GM10266 (cell line): Measurements from ENCODE around the gene COTL1.

Source experiments
- DNase-seq: peaks from one replicate; pipeline ENCODE4 v3.0.0; 2012; ENCODE audit errors: extremely low spot score
- TF ChIP-seq, protein P1 (sequence below): IDR thresholded peaks from 2 replicates; pipeline ENCODE4 v1.5.1; 2012; ENCODE audit warnings: mild to moderate bottlenecking, low read depth; ENCODE audit not compliant: control insufficient read depth, insufficient read depth; ENCODE audit errors: missing control alignments

Gene COTL1

DNA sequence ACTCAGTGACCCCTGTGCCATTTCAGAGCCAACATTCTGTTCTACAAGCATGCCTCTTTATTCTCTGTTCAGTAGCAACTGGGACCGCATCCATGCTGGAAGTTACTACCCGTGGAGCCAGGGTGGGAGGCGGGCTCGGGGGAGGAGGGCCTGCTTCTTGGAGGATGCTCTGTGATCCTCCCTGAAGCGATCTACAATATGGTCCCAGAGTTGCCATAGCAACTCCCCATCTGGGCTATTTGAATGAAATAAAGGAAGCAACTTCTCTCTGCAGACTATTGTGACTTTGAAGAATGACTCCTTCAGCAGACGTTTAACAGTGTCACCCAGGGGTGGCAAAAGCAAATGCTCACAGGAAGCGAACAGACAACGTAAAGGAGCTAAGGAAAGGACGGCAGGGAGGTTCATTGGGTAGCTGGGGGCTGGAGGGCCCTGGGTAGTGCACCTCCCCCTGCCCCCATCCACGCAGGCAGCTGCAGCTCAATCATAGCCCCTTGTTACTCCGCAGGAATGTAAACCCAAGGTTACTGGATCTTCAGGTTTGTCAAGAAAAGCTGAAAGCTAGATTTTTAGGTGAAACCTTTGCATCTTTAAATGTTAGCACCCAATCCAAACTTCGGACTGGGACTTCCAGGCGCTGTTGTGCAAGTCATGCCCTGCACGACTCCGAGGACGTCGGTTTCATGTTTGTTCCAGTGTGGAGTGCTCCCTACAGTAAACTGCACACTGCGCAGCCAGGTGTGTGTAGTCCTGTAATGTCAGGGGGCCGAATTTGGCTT is 62.3 kb downstream of the COTL1 start:
- TF ChIP-seq, protein P1, sequence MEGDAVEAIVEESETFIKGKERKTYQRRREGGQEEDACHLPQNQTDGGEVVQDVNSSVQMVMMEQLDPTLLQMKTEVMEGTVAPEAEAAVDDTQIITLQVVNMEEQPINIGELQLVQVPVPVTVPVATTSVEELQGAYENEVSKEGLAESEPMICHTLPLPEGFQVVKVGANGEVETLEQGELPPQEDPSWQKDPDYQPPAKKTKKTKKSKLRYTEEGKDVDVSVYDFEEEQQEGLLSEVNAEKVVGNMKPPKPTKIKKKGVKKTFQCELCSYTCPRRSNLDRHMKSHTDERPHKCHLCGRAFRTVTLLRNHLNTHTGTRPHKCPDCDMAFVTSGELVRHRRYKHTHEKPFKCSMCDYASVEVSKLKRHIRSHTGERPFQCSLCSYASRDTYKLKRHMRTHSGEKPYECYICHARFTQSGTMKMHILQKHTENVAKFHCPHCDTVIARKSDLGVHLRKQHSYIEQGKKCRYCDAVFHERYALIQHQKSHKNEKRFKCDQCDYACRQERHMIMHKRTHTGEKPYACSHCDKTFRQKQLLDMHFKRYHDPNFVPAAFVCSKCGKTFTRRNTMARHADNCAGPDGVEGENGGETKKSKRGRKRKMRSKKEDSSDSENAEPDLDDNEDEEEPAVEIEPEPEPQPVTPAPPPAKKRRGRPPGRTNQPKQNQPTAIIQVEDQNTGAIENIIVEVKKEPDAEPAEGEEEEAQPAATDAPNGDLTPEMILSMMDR, result no peak
- DNase-seq, result no peak

DNA sequence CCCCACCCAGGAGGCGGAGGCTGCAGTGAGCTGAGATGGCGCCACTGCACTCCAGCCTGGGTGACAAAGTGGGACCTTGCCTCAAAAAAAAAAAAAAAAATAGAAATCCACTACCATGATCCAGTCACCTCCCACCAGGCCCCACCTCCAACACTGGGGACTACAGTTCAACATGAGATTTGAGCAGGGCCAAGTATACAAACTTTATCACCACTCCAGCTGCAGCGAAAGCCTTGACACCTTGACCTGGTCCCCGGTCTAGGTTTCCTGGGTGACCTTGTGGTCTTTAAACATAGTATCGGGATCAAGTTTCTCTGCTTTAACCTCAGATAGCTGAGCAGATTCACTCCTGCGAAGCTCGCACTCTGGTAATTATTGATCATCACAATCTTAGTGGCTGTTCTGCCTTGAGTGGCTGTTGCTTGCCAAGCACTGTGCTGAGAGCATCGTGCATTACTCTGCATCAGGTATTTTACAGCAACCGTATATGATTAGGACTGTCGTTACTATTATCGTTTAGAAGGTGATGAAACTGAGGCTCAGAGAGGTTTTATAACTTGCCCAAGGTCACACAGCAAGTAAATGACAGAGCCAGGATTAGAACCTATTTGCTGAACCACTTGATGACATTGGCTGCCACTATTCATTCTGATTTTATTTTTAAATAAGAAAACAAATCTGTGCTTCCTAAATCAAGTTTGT is 63.1 kb downstream of the COTL1 start:
- TF ChIP-seq, protein P1, result no peak
- DNase-seq, result no peak

DNA sequence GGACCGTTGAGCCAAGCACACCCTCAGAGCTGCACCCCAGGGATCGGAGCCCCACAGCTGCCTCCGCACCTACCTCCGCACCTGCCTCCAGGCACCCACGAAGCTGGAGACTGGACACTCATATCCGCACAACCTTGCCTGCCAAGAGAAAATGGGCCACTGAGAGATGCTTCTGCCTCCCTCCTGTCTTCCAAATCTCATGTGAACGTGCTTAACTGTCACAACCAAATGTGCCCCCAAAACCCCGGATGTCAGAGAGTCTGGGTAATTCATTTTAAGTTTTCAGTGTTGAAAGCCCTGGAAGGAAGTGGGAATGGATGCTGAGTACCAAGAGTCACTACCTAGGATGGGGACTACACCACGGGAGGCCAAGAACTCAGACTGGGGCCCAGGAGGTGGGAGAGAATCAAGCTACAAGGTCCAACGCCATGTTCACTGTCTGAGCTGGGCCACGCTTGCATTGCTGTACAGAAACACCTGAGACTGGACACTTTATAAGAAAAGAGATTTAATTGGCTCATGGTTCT is 63.9 kb downstream of the COTL1 start:
- no peak for DNase-seq
- TF ChIP-seq, protein P1, result no peak

DNA sequence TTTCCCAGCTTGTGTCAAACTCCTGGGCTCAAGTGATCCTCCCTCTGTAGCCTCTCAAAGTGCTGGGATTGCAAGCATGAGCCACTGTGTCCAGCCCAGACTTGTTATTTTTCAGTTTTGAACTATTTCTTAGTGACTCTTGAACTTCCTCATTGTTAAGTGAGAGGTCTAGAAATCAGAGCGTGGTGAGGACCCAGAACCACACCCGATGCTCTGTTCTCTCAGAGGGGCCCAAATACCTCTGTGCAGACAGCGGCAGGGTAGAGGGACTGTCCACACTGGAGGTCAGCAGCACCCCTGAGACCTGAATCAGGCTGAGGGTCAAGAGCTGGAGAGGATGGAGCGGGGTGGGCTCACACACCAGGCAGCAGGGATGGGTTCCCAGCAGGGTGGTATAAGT is 65.7 kb downstream of the COTL1 start:
- TF ChIP-seq, protein P1, result no peak
- DNase-seq, result no peak

DNA sequence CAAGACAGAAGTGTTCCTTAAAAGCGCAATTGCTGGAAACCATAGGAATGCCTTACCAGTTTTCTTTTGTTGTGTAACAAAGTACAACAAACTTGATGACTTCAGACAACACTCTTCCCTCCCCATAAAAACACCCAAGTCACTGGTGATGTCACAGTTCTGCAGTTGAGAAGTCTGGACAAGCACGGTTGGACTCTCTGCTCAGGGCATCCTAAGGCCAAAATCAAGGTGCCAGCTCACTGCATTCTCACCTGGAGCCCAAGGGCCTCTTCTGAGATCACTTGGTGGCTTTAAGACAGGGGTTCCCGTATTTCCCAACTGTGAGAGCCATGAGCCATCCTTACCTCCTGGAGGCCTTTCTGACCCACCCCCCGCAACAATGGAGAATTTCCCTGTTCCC is 67.8 kb downstream of the COTL1 start:
- DNase-seq, result no peak
- TF ChIP-seq, protein P1, result no peak

DNA sequence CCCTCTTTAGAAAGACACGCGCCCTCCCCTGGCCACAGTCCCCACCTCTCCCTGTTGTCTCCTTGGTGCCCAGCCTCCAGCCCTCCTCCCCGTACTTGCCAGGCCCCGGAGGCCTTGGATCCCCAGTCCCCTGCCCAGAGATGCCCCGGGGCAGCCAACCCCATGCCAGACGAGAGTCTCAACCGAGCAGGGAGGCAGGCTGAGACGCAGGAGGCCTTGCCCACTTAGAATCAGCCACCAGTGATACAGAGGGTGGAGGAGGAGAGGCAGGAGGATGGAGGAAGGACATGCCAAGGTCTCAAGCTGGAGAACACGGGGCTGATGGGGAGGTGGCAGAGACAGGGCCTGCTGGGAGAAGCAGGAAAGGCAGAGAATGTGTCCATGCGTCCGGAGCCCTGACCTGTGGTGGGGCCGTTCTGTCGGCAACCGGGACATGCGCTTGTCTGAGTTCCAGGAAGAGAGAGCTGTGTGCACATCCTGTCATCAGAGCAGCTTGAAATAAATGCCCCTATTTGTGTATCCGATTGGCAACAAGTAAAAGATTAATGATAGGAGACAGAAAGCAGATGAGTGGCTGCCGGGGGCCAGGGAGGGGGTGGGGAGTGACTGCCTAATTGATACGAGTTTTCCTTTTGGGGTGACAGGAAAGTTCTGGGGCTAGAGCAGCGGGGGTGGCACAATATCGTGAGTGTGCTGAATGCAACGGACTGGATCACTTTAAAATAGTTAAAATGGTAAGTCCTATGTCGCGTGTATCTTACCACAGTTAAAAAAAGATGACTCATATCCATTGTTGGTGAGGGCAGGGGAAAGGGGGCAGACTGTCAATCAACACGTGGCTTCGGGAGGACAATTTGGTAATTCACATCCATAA is 68.7 kb downstream of the COTL1 start:
- DNase-seq, result no peak
- TF ChIP-seq, protein P1, result no peak
